ENCODE measurements around the gene ZBED3. TPM values are rescaled to one million over a fixed set of nuclear protein-coding genes. Genes with fewer than 3 reads are reported as not detected.

Gene ZBED3
- total RNA-seq, 3 donors from 2014 or later: 6.3 to 9.0 (median 7.9) TPM

Other genes with a start within 250 kb of the ZBED3 start
- under 1 TPM in 1 of 3 donors, not detected in 2; 0.78 TPM for gene S100Z, start 237.3 kb downstream of the ZBED3 start, total RNA-seq
- gene CRHBP, start 134.2 kb downstream of the ZBED3 start, total RNA-seq: under 1 TPM in 2 of 3 donors, not detected in 1; 0.57 to 0.84 TPM
- gene AGGF1, start 56.9 kb downstream of the ZBED3 start, total RNA-seq: 10 to 100 TPM; 19.6 to 20.3 (median 20.2) TPM
- 1 to 10 TPM in 1 of 3 donors, under 1 TPM in 2; 0.52 to 6.9 (median 0.70) TPM for gene PDE8B, start 123.4 kb upstream of the ZBED3 start, total RNA-seq